LNCaP clone FGC (cell line): ENCODE measurements around the gene ARHGEF37.
"Not testable (repeated sequence)": the region's sequence is repeated elsewhere in the genome, so short reads cannot be mapped to it uniquely, and the experiment has no call there.

Source experiments
- DNase-seq: peaks from one replicate; pipeline ENCODE4 v3.0.0-alpha.2; 2011; ENCODE audit warnings: low read depth
- H3K4me3 ChIP-seq: 2 replicates; pipeline ENCODE4 v1.5.1; 2011; ENCODE audit warnings: mild to moderate bottlenecking, low read depth, low read length, control low read depth
- CTCF ChIP-seq: IDR thresholded peaks from 2 replicates; pipeline ENCODE4 v1.5.1; 2012; ENCODE audit warnings: mild to moderate bottlenecking; ENCODE audit not compliant: control insufficient read depth, insufficient read depth; ENCODE audit errors: extremely low read depth

The ARHGEF37 gene

GRCh38 chr5:149588936-149589335 is 7.6 kb downstream of the ARHGEF37 start:
- no peak for TF ChIP-seq CTCF
- no peak overlapping the region for H3K4me3 ChIP-seq
- DNase-seq = no peak

- no peak overlapping the region for H3K4me3 ChIP-seq
- no peak for TF ChIP-seq CTCF
- DNase-seq = no peak
Observed at GRCh38 chr5:149593370-149593769, 12.1 kb downstream of the ARHGEF37 start.

DNA sequence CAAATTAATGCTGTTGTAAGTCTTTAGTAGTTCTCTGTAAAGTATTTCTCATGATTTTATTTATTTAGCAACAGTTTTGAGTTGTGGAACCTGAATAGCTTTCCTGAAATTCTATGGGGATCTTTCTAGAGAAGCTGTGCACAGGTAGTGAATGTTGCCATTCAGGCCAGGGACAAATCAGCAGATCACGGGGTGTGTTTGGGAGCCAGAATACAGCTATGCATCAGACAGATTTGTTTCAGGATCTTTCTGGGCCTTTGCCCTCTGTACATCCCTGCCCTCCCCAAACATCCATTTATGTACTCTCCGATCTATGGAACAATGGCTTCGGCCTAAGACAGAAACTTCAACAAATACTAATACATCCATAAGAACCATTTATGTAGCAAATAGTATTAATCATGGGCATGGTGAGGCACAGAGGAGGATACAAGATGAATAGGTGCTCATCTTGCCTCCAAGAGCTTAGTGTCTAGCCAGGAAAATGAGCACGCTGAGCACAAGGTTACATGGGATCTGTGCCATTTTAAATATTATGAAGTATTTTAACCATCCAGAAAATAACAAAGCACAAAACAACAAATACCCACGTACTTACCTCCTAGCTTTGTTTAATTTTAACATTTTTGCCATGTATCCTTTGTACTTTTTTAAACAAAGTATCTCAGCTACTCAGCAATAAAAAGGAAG is 13.1 kb downstream of the ARHGEF37 start:
- DNase-seq = no peak
- H3K4me3 ChIP-seq = no peak overlapping the region
- no peak for TF ChIP-seq CTCF

GRCh38 chr5:149595105-149595504 is 13.8 kb downstream of the ARHGEF37 start:
- not testable (repeated sequence) for H3K4me3 ChIP-seq

GRCh38 chr5:149596712-149597111 is 15.4 kb downstream of the ARHGEF37 start:
- no peak for DNase-seq
- TF ChIP-seq CTCF = no peak
- no peak overlapping the region for H3K4me3 ChIP-seq

More at GRCh38 chr5:149595105-149595504, 13.8 kb downstream of the ARHGEF37 start:
- not testable (repeated sequence) for DNase-seq

- no peak overlapping the region for H3K4me3 ChIP-seq
- no peak for TF ChIP-seq CTCF
- no peak for DNase-seq
Observed at GRCh38 chr5:149597618-149598017, 16.3 kb downstream of the ARHGEF37 start.

DNA sequence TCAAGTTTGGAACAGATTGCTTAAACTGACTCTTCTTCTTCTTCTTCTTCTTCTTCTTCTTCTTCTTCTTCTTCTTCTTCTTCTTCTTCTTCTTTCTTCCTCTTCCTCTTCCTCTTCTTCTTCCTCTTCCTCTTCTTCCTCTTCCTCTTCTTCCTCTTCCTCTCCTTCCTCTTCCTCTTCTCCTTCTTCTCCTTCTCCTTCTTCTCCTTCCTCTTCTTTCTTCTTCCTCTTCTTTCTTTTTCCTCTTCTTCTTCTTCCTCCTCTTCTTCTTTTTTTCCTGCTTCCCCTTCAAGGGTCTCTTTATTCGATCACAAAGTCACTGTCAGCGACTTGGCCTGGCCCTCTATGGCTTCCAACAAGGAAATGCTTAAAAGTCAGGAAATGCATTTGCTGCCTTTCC is 16.9 kb downstream of the ARHGEF37 start:
- not testable (repeated sequence) for H3K4me3 ChIP-seq, DNase-seq

DNA sequence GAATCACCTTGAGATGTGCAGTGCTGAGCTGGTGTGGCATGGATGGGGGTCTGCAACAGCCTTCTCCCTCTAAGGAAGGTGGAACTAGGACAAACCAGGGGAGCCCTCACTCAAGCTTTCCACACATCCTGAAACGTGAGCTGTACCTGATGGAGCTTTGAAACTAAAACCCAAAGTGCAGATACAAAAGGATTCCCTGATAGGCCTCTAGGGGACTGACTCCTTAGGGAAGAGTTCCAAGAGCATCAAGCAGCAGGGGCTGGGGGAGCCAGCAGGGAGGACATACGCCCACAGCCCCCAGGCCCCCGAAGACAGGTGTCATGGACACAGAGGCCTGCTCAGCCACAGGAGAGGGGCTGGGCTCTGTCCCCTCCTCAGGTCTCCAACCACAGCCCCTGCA is 17.7 kb downstream of the ARHGEF37 start:
- DNase-seq = no peak
- no peak overlapping the region for H3K4me3 ChIP-seq
- no peak for TF ChIP-seq CTCF
